Measurements from ENCODE around the gene RSPO3.

DNA sequence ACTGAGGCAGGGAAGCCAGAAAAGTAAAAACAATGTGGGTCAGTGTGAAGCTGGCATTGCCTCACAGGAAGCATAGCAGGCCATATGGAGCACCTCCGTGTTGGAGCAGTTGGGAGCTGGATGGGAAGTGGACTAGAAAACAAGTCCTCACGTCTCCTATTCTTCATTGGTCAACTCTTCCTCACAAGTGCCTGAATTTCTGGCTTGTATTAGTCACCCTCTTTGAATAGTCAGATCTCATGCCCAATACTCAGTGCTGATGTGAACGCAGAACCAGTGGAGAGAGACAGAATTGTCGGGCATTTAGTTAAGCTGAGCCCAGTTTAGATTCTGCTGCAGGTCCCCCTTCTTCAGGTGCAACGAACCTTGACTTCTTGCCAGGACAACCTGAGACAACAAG, 22.3 kb upstream of the RSPO3 start:
- TF ChIP-seq POLR2A (IDR thresholded peaks at IDR 0.05; ENCODE audit: low read length) = no peak
- no peak for TF ChIP-seq GATA1 (IDR thresholded peaks at IDR 0.05; ENCODE audit: low read depth, low read length)

Data from erythroblast (primary cell).